Measurements from ENCODE around the gene RAPGEF2.

Gene RAPGEF2

DNA sequence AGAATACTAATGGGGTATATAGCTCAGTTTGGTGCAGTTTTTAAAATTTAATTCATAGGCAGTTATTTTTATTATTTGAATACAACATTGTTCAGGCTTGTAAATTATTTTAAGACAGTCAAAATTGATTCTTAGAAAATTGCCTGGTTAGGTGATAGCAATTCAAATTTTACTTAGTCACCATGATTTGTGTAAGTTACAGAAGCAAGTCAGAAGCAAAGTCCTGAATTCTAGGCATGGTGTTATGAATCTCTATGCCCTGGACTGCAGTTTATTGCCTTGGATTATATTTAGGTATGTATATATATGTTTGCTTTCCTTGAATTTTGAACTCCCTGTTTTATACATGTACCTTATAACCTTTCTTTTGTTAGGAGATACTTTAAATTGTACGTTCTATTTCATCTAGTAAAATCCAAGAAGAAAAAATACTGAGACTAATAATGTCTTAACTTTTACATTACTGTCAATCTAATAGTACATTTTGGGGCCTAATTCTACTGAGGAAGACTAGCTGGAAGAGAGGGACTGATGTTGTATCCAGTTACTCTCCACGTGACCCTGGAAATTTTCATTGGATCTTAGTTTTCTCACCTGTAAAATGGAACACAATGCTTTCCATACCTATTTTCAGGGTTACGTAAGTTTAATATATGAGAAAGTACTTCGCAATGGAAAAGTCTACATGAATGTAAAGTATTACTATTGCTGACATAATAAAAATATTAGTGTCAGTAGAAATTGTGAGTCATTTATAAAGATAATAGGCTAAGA, 25.1 kb downstream of the RAPGEF2 start:
- Histone ChIP-seq H4K20me1 (peaks cover 96% of the 10 kb centered on the region), H3K27ac (no peak overlapping the region), H3K4me1 (0 out of 2 replicates have a peak, but pooled peaks cover 3% of the 10 kb centered on the region), H3K9me3 (no peaks in the 10 kb centered on the region), H3K27me3 (no peaks in the 10 kb centered on the region), H3K4me3 (no peak overlapping the region), H3K9ac (no peak overlapping the region), H3K36me3 (no peaks in the 10 kb centered on the region), H3K4me2 (no peak overlapping the region)
- no peak for TF ChIP-seq Cebpa-rat (IDR thresholded peaks at IDR 0.05)

DNA sequence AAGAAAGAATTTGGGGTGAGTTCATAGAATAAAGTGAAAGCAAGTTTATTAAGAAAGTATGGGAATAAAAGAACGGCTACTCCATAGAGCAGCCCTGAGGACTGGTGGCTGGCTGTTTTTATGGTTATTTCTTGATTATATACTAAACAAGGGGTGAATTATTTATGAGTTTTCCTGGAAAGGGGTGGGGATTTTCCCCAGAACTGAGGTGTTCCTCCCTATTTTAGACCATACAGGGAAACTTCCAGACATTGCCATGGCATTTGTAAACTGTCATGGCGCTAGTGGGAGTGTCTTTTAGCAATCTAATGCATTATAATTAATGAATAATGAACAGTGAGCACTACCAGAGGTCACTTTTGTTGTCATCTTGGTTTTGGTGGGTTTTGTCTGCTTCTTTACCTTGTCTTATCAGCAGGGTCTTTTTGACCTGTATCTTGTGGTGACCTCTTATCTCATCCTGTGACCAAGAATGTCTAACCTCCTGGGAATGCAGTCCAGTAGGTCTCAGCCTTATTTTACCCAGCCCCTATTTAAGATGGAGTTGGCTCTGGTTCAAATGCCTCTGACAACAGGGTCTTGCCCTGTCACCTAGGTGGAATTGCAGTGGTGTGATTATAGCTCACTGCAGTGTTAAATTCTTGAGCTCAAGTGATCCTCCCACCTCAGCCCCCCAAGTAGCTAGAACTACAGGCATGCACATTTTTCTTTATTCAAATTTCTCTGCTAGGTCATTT, 27.1 kb downstream of the RAPGEF2 start:
- Histone ChIP-seq H3K36me3 (no peaks in the 10 kb centered on the region), H3K27ac (no peak overlapping the region), H3K9me3 (no peaks in the 10 kb centered on the region), H3K27me3 (no peaks in the 10 kb centered on the region), H3K4me3 (no peak overlapping the region), H4K20me1 (peaks cover 98% of the 10 kb centered on the region), H3K4me2 (no peak overlapping the region), H3K4me1 (no peaks in the 10 kb centered on the region), H3K9ac (no peak overlapping the region)
- TF ChIP-seq Cebpa-rat (IDR thresholded peaks at IDR 0.05) = no peak

DNA sequence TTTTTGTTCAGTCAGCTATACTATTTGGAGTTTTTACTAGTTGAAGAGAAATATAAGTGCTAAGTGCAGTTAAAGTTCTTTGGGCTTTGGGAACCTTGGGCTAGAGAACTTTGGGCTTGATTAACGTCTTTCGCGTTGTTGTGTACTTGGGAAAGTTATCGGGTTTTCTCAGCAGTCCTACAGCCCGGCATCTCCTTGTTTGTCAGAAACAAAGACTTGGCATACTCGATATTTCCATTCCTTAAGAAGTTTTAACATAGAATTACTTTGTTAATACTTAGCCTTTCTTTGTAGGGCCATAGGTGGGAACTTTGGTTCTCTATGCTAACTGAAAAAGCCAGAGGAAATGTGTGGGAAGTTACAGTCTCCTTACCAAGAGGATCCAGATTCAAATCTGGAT, 28.7 kb downstream of the RAPGEF2 start:
- Histone ChIP-seq H3K36me3 (no peaks in the 10 kb centered on the region), H4K20me1 (peaks cover 98% of the 10 kb centered on the region), H3K9me3 (no peaks in the 10 kb centered on the region), H3K27ac (no peak overlapping the region), H3K9ac (no peak overlapping the region), H3K4me1 (no peaks in the 10 kb centered on the region), H3K4me2 (no peak overlapping the region), H3K27me3 (no peaks in the 10 kb centered on the region), H3K4me3 (no peak overlapping the region)
- TF ChIP-seq Cebpa-rat (IDR thresholded peaks at IDR 0.05) = no peak

DNA sequence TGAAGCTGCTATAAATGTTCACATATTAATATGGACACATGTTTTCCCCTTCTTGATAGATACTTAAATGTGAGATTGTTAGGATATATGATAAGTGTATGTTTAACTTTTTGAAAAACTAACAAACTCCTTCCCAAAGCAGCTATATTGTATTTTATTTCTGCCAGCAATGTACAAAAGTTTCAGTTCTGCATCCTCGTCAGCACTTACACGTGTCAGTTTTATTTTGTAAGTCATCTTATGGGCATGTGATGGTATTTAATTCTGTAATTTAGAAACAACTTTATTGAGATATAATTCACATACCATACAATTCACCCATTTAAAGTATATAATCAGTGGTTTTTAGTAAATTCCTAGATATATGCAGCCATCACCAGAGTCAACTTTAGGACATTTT, 31.6 kb downstream of the RAPGEF2 start:
- Histone ChIP-seq H3K36me3 (no peaks in the 10 kb centered on the region), H3K4me3 (no peak overlapping the region), H4K20me1 (peaks cover 99% of the 10 kb centered on the region), H3K9me3 (no peaks in the 10 kb centered on the region), H3K27me3 (no peaks in the 10 kb centered on the region), H3K4me2 (no peak overlapping the region), H3K9ac (no peak overlapping the region), H3K27ac (no peak overlapping the region), H3K4me1 (no peaks in the 10 kb centered on the region)
- no peak for TF ChIP-seq Cebpa-rat (IDR thresholded peaks at IDR 0.05)

DNA sequence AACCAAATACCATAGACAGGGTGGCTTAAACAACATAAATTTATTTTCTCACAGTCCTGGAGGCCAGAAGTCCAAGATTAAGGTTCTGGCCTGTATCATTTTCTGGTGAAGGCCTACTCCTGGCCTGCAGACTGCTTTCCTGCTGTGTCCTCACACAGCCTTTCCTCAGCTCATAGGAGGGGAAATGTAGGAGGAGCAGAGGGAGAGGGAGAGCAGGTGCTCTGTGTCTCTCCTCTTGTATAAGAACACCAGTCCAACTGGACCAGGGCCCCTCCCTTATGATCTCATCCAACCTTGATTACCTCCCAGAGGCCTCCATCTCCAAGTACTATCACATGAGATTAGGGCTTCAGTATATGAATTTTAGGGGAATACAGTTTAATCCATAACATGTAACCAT, 34.3 kb downstream of the RAPGEF2 start:
- Histone ChIP-seq H3K4me3 (no peak overlapping the region), H3K4me1 (no peaks in the 10 kb centered on the region), H3K27me3 (no peaks in the 10 kb centered on the region), H3K36me3 (no peaks in the 10 kb centered on the region), H3K27ac (no peak overlapping the region), H4K20me1 (peaks cover 95% of the 10 kb centered on the region), H3K9ac (no peak overlapping the region), H3K9me3 (no peaks in the 10 kb centered on the region), H3K4me2 (no peak overlapping the region)
- TF ChIP-seq Cebpa-rat (IDR thresholded peaks at IDR 0.05) = no peak

DNA sequence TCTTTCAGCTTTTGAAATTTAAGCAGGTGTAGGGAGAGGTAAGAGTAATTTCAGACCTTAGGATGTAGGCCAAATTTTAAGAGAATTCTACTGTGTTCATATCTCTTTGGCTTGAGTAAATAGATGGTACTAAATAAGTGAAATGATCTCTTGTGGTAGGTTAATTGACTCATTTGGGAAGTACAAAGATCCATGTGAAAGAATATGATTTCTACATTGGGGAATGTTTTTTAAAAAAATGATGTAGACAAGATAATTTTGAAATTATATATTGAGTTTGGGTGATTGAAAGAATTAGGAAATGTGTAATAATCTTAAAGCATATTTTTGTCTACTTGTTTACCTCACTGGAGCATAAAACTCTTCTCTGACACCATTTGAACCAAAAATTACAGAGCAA, 35.6 kb downstream of the RAPGEF2 start:
- Histone ChIP-seq H3K27ac (no peak overlapping the region), H3K9ac (no peak overlapping the region), H3K27me3 (no peaks in the 10 kb centered on the region), H3K4me1 (no peaks in the 10 kb centered on the region), H3K9me3 (no peaks in the 10 kb centered on the region), H3K4me3 (no peak overlapping the region), H3K4me2 (no peak overlapping the region), H3K36me3 (no peaks in the 10 kb centered on the region), H4K20me1 (peaks cover 95% of the 10 kb centered on the region)
- no peak for TF ChIP-seq Cebpa-rat (IDR thresholded peaks at IDR 0.05)

DNA sequence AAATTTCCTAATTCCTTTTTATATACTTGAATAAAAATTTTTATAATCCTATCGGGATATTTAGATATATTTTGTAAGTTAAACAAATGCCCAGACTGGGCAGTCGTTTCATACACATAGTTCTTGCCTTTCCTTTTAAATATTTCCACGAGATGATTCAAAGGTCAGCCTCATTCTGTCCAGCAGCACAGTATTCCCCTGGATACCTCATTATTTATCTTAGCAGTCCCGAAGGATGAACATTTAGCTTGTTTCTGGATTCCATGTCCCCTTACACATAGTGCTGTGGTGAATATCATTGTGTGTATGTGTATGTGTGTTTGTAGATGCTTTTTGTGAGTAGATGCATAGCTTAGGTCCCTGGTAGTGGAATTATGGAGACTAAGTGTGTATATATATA, 38.3 kb downstream of the RAPGEF2 start:
- no peaks in the 10 kb centered on the region for H3K9me3 ChIP-seq
- no peak overlapping the region for H3K9ac ChIP-seq
- no peak overlapping the region for H3K27ac ChIP-seq
- H3K36me3 ChIP-seq = 0 out of 2 replicates have a peak, but pooled peaks cover 6% of the 10 kb centered on the region
- no peaks in the 10 kb centered on the region for H3K4me1 ChIP-seq
- TF ChIP-seq Cebpa-rat (IDR thresholded peaks at IDR 0.05) = no peak
- no peak overlapping the region for H3K4me2 ChIP-seq
- no peaks in the 10 kb centered on the region for H3K27me3 ChIP-seq
- no peak overlapping the region for H3K4me3 ChIP-seq
- peaks cover 95% of the 10 kb centered on the region for H4K20me1 ChIP-seq

DNA sequence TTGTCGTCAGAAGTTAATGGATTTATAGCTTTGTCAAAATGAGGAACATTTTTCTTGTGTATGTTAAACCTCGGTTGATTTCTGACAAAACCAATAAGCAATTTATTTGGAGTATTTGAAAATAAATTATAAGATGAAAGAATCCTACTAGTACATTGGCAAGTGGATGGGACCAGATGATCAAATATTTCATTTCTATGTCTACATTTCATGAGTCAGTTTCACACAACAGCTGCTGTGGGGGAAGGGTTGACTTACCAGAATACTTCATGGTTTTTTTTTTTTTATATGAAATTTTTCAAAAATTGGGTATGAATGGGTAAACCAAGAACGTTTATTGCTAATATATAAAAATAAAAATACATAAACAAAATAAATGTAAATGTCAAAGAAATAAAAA, 39.4 kb downstream of the RAPGEF2 start:
- 0 out of 2 replicates have a peak, but pooled peaks cover 6% of the 10 kb centered on the region for H3K36me3 ChIP-seq
- TF ChIP-seq Cebpa-rat (IDR thresholded peaks at IDR 0.05) = no peak
- H3K4me2 ChIP-seq = no peak overlapping the region
- no peak overlapping the region for H3K27ac ChIP-seq
- no peaks in the 10 kb centered on the region for H3K27me3 ChIP-seq
- peaks cover 95% of the 10 kb centered on the region for H4K20me1 ChIP-seq
- no peak overlapping the region for H3K9ac ChIP-seq
- no peaks in the 10 kb centered on the region for H3K9me3 ChIP-seq
- H3K4me3 ChIP-seq = no peak overlapping the region
- no peaks in the 10 kb centered on the region for H3K4me1 ChIP-seq

DNA sequence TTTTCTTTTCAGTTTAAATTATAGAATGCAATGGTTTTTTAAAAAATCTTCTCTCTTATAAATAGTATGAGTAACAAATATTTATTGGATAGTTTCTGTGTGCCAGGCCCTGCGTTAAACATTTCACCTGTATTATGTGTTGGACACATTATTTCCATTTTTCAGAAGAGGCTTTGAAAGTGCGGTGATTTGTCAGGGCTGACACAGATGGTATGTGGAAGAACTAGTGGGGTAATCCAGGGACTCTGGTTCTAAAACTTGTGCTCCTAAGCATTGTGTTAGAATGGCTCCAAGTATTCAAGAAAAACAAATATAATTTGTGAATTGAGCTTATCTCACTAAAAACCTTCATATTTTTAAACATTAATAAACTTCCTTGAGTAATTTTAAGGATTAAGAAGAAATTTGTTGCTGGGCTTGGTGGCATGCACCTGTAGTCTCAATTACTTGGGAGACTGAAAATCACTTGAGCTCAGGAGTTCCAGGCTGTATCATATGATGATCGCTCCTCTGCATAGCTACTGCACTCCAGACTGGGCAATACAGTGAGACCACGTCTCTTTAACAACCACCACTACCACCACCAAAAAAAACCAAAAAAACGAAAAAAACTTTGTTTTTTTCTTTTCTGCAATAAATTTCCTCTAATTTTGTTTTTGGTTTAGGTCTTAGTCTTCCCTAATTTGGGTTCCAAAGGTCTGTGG, 40.0 kb downstream of the RAPGEF2 start:
- H3K27ac ChIP-seq = no peak overlapping the region
- H4K20me1 ChIP-seq = peaks cover 95% of the 10 kb centered on the region

DNA sequence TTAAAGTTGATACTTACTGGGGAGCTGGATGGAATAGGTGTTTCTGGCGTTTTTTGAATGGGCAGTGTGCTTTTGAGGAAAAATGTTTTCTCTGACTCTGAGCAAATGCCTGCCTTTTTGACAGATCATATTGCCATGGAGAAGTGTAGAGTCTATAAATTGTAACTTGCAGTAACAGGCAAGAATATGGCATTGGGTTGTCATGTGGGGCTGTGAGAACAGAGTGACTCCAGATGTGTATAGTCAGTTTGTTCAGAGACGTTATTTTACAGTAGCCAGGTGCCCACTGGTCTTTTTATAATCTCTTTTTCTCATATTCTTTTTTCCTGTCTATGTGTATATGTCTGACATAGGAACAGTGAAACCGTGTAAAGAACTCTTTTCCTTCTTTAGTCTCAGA, 40.8 kb downstream of the RAPGEF2 start:
- no peaks in the 10 kb centered on the region for H3K4me1 ChIP-seq
- no peak overlapping the region for H3K4me2 ChIP-seq
- H3K9me3 ChIP-seq = no peaks in the 10 kb centered on the region
- no peak for TF ChIP-seq Cebpa-rat (IDR thresholded peaks at IDR 0.05)
- H3K4me3 ChIP-seq = no peak overlapping the region
- H3K27me3 ChIP-seq = no peaks in the 10 kb centered on the region
- H4K20me1 ChIP-seq = peaks cover 95% of the 10 kb centered on the region
- no peak overlapping the region for H3K27ac ChIP-seq
- no peak overlapping the region for H3K9ac ChIP-seq
- H3K36me3 ChIP-seq = 0 out of 2 replicates have a peak, but pooled peaks cover 6% of the 10 kb centered on the region

More for the DNA sequence above, 40.0 kb downstream of the RAPGEF2 start:
- no peaks in the 10 kb centered on the region for H3K27me3 ChIP-seq
- no peaks in the 10 kb centered on the region for H3K4me1 ChIP-seq
- TF ChIP-seq Cebpa-rat (IDR thresholded peaks at IDR 0.05) = no peak
- 0 out of 2 replicates have a peak, but pooled peaks cover 6% of the 10 kb centered on the region for H3K36me3 ChIP-seq
- H3K4me3 ChIP-seq = no peak overlapping the region
- no peak overlapping the region for H3K9ac ChIP-seq
- no peak overlapping the region for H3K4me2 ChIP-seq
- no peaks in the 10 kb centered on the region for H3K9me3 ChIP-seq

Data from BLaER1 (cell line).